ENCODE data around the gene TMEM115. TPM values are rescaled to one million over a fixed set of nuclear protein-coding genes. Genes with fewer than 3 reads are reported as not detected.

Gene TMEM115
- total RNA-seq, 2 experiments from 2014 or later: 15.2 to 16.8 TPM

DNA sequence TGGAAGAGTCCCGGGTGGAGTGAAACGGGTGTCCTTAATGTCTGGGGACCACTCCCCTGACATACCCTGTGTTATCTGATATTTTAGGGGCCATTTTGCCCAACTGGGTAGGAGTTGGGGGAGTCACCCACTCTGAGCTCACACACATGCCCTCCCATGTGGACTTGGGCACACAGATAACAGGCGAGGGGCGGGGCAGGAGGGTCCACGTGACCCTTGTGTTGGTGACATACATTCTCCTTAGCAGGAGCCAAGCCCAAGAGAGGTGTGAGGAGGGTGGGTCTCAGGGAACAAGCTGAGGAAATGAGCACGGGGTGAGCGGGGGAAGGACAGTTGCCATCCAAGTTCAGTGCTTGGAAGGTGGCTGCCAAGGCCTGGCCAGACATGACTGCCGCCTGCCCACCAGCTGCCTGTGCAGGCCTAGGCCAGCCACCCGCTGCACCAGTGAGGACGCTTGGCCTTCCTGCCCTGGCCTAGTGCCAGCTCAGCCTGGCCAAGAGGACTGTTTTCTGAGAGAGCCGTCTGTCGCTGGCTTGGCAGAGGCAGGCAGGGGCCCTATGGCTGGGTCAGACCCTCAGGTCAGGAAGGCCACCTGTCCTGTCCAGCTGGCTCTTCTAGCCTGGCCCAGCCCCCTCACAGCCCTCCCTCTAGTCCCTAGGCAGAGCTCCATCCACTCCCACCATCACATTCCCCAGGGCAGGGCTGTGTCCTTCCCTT, 31.3 kb upstream of the TMEM115 start:
- ChIA-PET POLR2A (interaction anchor here (0.9 to 1.5 kb wide), 2 partner anchors 26 to 41 kb away, joined by 3 to 5 read pairs; no protein-coding TSS in a partner anchor), CTCF (interaction anchor here (1.3 to 3.0 kb wide), 3 partner anchors 44 to 159 kb away, joined by 3 to 11 read pairs (median 7); no protein-coding TSS in a partner anchor)
- Mint-ChIP-seq H3K27ac (no peak overlapping the region), H3K27me3 (no peaks in the 10 kb centered on the region), H3K4me1 (ENCODE audit: low read depth) (peaks cover 6% of the 10 kb centered on the region), H3K36me3 (ENCODE audit: low read depth) (no peaks in the 10 kb centered on the region), H3K4me3 (no peak overlapping the region), H3K9me3 (no peaks in the 10 kb centered on the region)
- ATAC-seq (no peak), DNase-seq (no peak)
- intact Hi-C loops (cut with micrococcal nuclease): no loop called here
- TF ChIP-seq CTCF (IDR thresholded peaks at IDR 0.05): no peak

DNA sequence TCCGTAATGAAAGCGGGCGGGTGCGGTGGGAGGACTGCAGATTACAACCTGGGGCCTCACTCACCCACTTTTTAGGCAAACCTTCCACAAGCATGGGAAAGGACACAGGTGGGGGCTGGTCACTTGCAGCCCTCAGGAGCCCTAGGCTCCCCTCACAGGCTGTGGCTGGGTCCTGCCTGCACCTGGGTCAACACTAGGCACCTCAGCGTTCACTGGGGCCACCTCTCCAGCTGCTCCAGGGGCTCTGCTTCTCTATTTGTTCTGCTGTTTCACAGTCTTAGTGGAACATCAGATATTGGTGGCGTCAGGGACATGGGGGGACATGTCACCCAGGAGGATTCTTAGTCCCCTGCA, 30.1 kb upstream of the TMEM115 start:
- Mint-ChIP-seq H3K4me3 (no peak overlapping the region), H3K36me3 (ENCODE audit: low read depth) (no peaks in the 10 kb centered on the region), H3K9me3 (no peaks in the 10 kb centered on the region), H3K27me3 (no peaks in the 10 kb centered on the region), H3K27ac (no peak overlapping the region), H3K4me1 (ENCODE audit: low read depth) (peaks cover 6% of the 10 kb centered on the region)
- CTCF ChIA-PET: interaction anchor here (1.0 kb wide), 1 partner anchor 42 kb away, joined by 3 read pairs; no protein-coding TSS in a partner anchor
- no peak for TF ChIP-seq CTCF (IDR thresholded peaks at IDR 0.05)
- ATAC-seq (no peak), DNase-seq (no peak)
- intact Hi-C loops (cut with micrococcal nuclease): no loop called here
- POLR2A ChIA-PET: no interaction called here

DNA sequence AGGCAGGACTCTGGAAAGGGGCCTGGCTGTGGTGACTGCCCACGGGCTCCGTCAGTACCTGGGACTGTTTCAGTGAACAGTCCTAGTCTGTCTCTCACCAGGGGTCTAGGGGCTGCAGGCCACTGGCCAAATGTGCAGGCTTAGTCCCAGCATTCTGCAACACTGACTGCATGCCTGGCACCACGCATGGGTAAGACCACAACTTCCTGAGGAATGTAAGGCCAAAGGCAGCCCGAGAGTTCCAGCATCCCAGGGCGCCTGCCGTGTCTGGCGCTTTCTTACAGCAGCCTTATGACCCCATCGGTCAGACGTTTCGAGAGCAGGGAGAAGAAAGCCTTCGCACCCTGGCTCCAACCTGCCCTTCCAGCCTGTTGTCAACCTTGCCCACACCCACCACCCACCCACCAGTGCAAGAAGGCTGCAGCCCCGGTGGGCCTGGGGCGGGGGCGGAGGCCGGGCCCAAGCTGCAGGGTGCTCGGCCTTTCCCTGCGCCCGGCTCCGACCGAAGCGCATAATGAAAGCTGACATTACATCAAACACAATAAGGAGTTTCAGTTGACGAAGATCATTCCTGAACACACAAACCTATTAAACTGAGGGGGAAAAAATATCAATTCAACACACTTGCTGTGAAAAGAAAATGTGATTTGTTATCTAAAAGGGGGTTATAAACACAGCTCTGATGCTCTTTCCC, 29.5 kb upstream of the TMEM115 start:
- ATAC-seq (no peak), DNase-seq (no peak)
- no peaks in the 10 kb centered on the region for H3K9me3 Mint-ChIP-seq
- H3K36me3 Mint-ChIP-seq (ENCODE audit: low read depth): no peaks in the 10 kb centered on the region
- H3K27ac Mint-ChIP-seq: no peak overlapping the region
- intact Hi-C loops (cut with micrococcal nuclease): no loop called here
- H3K27me3 Mint-ChIP-seq: no peaks in the 10 kb centered on the region
- ChIA-PET POLR2A (no interaction called here), CTCF (interaction anchor here (1.0 kb wide), 1 partner anchor 42 kb away, joined by 3 read pairs; no protein-coding TSS in a partner anchor)
- TF ChIP-seq CTCF (IDR thresholded peaks at IDR 0.05): peak; percentile 3
- peaks cover 6% of the 10 kb centered on the region for H3K4me1 Mint-ChIP-seq (ENCODE audit: low read depth)
- no peak overlapping the region for H3K4me3 Mint-ChIP-seq

GRCh38 chr3:50388016-50388719, 28.8 kb upstream of the TMEM115 start:
- H3K27me3 Mint-ChIP-seq: no peaks in the 10 kb centered on the region
- H3K36me3 Mint-ChIP-seq (ENCODE audit: low read depth): no peaks in the 10 kb centered on the region
- no peak for ATAC-seq
- H3K9me3 Mint-ChIP-seq: no peaks in the 10 kb centered on the region
- CTCF ChIA-PET: no interaction called here
- POLR2A ChIA-PET: no interaction called here
- TF ChIP-seq CTCF (IDR thresholded peaks at IDR 0.05): peak; percentile 34
- no peak for DNase-seq
- H3K27ac Mint-ChIP-seq: no peak overlapping the region
- H3K4me3 Mint-ChIP-seq: no peak overlapping the region
- intact Hi-C loops (cut with micrococcal nuclease): no loop called here
- H3K4me1 Mint-ChIP-seq (ENCODE audit: low read depth): peaks cover 6% of the 10 kb centered on the region

- no peak for TF ChIP-seq CTCF (IDR thresholded peaks at IDR 0.05)
- Mint-ChIP-seq H3K4me3 (no peak overlapping the region), H3K27ac (no peak overlapping the region), H3K27me3 (no peaks in the 10 kb centered on the region), H3K4me1 (ENCODE audit: low read depth) (no peaks in the 10 kb centered on the region), H3K36me3 (ENCODE audit: low read depth) (no peaks in the 10 kb centered on the region), H3K9me3 (no peaks in the 10 kb centered on the region)
- ChIA-PET CTCF (no interaction called here), POLR2A (no interaction called here)
- ATAC-seq (no peak), DNase-seq (no peak)
- intact Hi-C loops (cut with micrococcal nuclease): no loop called here
These were observed 26.4 kb upstream of the TMEM115 start for GRCh38 chr3:50385754-50386153.

Data from activated CD8-positive, alpha-beta T cell treated with anti-CD3 and anti-CD28 coated beads for 36 hours (primary cell).